ENCODE data around the gene EML5. TPM values are rescaled to one million over a fixed set of nuclear protein-coding genes. Genes with fewer than 3 reads are reported as not detected.

EML5 gene
- total RNA-seq, 1 experiment from 2014 or later: 0.32 TPM

DNA sequence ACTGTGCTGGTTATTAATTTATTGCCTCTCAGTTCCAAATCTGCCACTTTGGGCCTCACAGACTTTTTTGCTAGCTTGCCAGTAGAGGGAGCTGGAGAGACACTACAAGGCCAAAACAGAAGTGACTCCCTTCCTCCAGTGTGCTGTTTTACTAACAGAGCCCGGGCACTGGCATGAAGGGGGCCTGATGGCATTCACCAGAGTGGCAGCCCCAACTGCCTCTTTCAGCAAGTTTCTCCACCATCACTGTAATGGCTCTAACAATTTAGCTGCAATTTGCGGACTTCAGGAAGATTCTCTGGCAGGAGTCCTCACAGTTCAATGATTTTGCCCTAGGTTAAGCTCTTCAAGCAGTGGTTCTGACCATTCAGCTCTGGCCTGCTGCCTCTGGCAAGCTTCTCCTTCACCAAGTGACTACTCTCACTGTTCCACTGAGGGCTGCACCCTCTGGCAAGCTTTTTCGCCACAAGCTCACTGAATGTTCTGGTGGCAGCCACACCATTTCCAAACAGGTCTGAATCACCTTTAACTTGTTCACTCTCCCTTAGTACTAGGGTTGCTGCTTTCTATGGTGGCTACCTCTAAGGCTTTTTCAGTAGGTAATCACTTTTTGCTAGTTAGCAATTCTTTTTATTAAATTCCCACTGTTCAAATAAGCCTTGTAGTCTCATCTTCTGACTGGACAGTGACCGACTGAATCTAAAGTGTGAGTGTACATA is 125.0 kb downstream of the EML5 start:
- no peaks in the 10 kb centered on the region for H3K9me3 ChIP-seq (ENCODE audit: low read depth, low read length, poor library complexity, severe bottlenecking)
- CTCF ChIA-PET: interaction anchor here (0.7 to 1.1 kb wide), 3 partner anchors 14 to 28 kb away, joined by 3 read pairs; no protein-coding TSS in a partner anchor
- intact Hi-C loops (cut with micrococcal nuclease; ENCODE audit: unreplicated experiment): loop anchor here (5.0 kb wide), 2 partner anchors 205 to 345 kb away; no protein-coding TSS in a partner anchor
- H3K4me1 ChIP-seq (ENCODE audit: insufficient read depth, low read length, poor library complexity, severe bottlenecking): no peaks in the 10 kb centered on the region
- no peak overlapping the region for H3K27ac ChIP-seq (ENCODE audit: low read depth, low read length, poor library complexity, severe bottlenecking)
- BruUV-seq (replicated peaks): no TSS peak
- no peaks in the 10 kb centered on the region for H3K27me3 ChIP-seq (replicated peaks; ENCODE audit: insufficient read depth, low read depth, low read length, poor library complexity)
- no peak overlapping the region for H3K4me3 ChIP-seq (ENCODE audit: low read depth, low read length, poor library complexity, severe bottlenecking)
- POLR2A ChIA-PET (ENCODE audit: low non-redundant PET): no interaction called here
- no peaks in the 10 kb centered on the region for H3K36me3 ChIP-seq (ENCODE audit: insufficient read depth, low read length, poor library complexity, severe bottlenecking)
- peak; percentile 78 for DNase-seq (ENCODE audit: low spot score)
- no peak for TF ChIP-seq EZH2 (IDR thresholded peaks at IDR 0.05; ENCODE audit: borderline replicate concordance, low read depth, low read length, poor library complexity, severe bottlenecking)
- peak; percentile 82 for TF ChIP-seq CTCF (conservative IDR thresholded peaks at IDR 0.05; ENCODE audit: low read depth, low read length)

- no peak overlapping the region for H3K27ac ChIP-seq (ENCODE audit: low read depth, low read length, poor library complexity, severe bottlenecking)
- H3K36me3 ChIP-seq (ENCODE audit: insufficient read depth, low read length, poor library complexity, severe bottlenecking): no peaks in the 10 kb centered on the region
- H3K9me3 ChIP-seq (ENCODE audit: low read depth, low read length, poor library complexity, severe bottlenecking): no peaks in the 10 kb centered on the region
- no peak for DNase-seq (ENCODE audit: low spot score)
- H3K4me3 ChIP-seq (ENCODE audit: low read depth, low read length, poor library complexity, severe bottlenecking): no peak overlapping the region
- no peaks in the 10 kb centered on the region for H3K4me1 ChIP-seq (ENCODE audit: insufficient read depth, low read length, poor library complexity, severe bottlenecking)
- intact Hi-C loops (cut with micrococcal nuclease; ENCODE audit: unreplicated experiment): no loop called here
- TF ChIP-seq CTCF (conservative IDR thresholded peaks at IDR 0.05; ENCODE audit: low read depth, low read length) (no peak), EZH2 (IDR thresholded peaks at IDR 0.05; ENCODE audit: borderline replicate concordance, low read depth, low read length, poor library complexity, severe bottlenecking) (no peak)
- no TSS peak for BruUV-seq (replicated peaks)
- no peaks in the 10 kb centered on the region for H3K27me3 ChIP-seq (replicated peaks; ENCODE audit: insufficient read depth, low read depth, low read length, poor library complexity)
- CTCF ChIA-PET: no interaction called here
- POLR2A ChIA-PET (ENCODE audit: low non-redundant PET): no interaction called here
Measured at GRCh38 chr14:88660056-88660455, 132.7 kb downstream of the EML5 start.

DNA sequence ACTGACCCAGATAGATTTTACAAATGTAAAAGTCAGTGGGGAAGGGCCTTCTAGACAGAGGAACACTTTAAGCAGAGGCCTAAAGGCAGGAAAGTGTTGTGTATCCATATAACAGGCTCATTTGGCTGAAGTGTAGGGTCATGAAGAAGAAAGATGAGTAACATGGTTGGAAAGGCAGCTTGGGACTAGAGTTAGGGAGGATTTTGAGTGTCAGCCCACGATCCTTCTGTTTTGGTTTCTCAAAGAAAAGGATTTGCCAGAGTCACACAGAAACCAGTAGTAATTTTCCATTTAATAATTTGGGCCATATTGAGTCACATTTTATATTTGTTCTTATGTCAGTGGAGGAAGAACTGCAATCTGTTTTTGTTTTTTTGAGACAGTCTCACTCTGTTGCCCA is 153.5 kb downstream of the EML5 start:
- CTCF ChIA-PET: no interaction called here
- no TSS peak for BruUV-seq (replicated peaks)
- intact Hi-C loops (cut with micrococcal nuclease; ENCODE audit: unreplicated experiment): no loop called here
- Histone ChIP-seq H3K4me3 (ENCODE audit: low read depth, low read length, poor library complexity, severe bottlenecking) (no peak overlapping the region), H3K9me3 (ENCODE audit: low read depth, low read length, poor library complexity, severe bottlenecking) (no peaks in the 10 kb centered on the region), H3K27ac (ENCODE audit: low read depth, low read length, poor library complexity, severe bottlenecking) (no peak overlapping the region), H3K36me3 (ENCODE audit: insufficient read depth, low read length, poor library complexity, severe bottlenecking) (no peaks in the 10 kb centered on the region), H3K27me3 (replicated peaks; ENCODE audit: insufficient read depth, low read depth, low read length, poor library complexity) (no peaks in the 10 kb centered on the region), H3K4me1 (ENCODE audit: insufficient read depth, low read length, poor library complexity, severe bottlenecking) (no peaks in the 10 kb centered on the region)
- POLR2A ChIA-PET (ENCODE audit: low non-redundant PET): no interaction called here
- TF ChIP-seq EZH2 (IDR thresholded peaks at IDR 0.05; ENCODE audit: borderline replicate concordance, low read depth, low read length, poor library complexity, severe bottlenecking) (no peak), CTCF (conservative IDR thresholded peaks at IDR 0.05; ENCODE audit: low read depth, low read length) (no peak)
- DNase-seq (ENCODE audit: low spot score): no peak
